CD4-positive, alpha-beta T cell treated with Interleukin-10 for 1 hour (primary cell): Measurements from ENCODE around the gene HSP90AA1.

Experiments used
- DNase-seq: peaks from one replicate; pipeline ENCODE4 v3.0.0-alpha.2; 2020

Gene HSP90AA1

GRCh38 chr14:102035914-102036313 is 50.9 kb downstream of the HSP90AA1 start:
- no peak for DNase-seq

- no peak for DNase-seq
Observed at GRCh38 chr14:102034301-102034700, 52.5 kb downstream of the HSP90AA1 start.

- DNase-seq: no peak
Observed at GRCh38 chr14:102033241-102033640, 53.6 kb downstream of the HSP90AA1 start.
